GM12878 (cell line): Measurements from ENCODE around the gene MEF2D. TPM values are rescaled to one million over a fixed set of nuclear protein-coding genes. Genes with fewer than 3 reads are reported as not detected.

Experiments used
- ATAC-seq: fragments of 200-7000 bp; cut with Tn5 transposase; 3 replicates; pipeline ENCODE4 v1.9.1; 2020; ENCODE audit warnings: mild to moderate bottlenecking, moderate library complexity
- BruUV-seq: library from RNA; stranded (reverse); fragments of 400-500 nt; replicated peaks from 2 replicates; lab custom pipeline; 2021; lab: Mats Ljungman, UMichigan
- CTCF ChIA-PET: fragments of 300-600 bp; sonication (Branson Sonifier 250); formaldehyde crosslinking; extraction: SDS; loops from one replicate; lab custom pipeline; 2021; ENCODE audit warnings: inconsistent platforms; lab: Yijun Ruan, JAX
- POLR2A ChIA-PET: fragments of 350-600 bp; formaldehyde crosslinking; extraction: SDS; loops from one replicate; lab custom pipeline; 2021; ENCODE audit warnings: inconsistent platforms; lab: Charles Lee
- RAD21 ChIA-PET: fragments of 300-600 bp; sonication (Branson Sonifier 250); formaldehyde crosslinking; loops from one replicate; lab custom pipeline; 2023; ENCODE audit warnings: antibody characterized with exemption; ENCODE audit not compliant: unreplicated experiment; lab: Charles Lee
- SMC1A ChIA-PET: fragments of 300-600 bp; sonication (Branson Sonifier 250); formaldehyde crosslinking; loops from one replicate; lab custom pipeline; 2023; ENCODE audit not compliant: unreplicated experiment, uncharacterized antibody; lab: Charles Lee
- DNase-seq: peaks from one replicate; pipeline ENCODE4 v3.0.0-alpha.2; 2011; ENCODE audit warnings: low read depth, low spot score
- FAIRE-seq: peaks from 3 replicates; lab custom pipeline; 2011; peaks lifted over from hg19 to GRCh38; lab: Jason Lieb, UNC
- H2AFZ ChIP-seq: 2 replicates; pipeline ENCODE4 v1.6.0; 2011; ENCODE audit warnings: low read depth, low read length, control low read depth; ENCODE audit not compliant: control insufficient read depth
- H3K27ac ChIP-seq: 2 replicates; pipeline ENCODE4 v1.5.1; 2011; ENCODE audit warnings: control low read depth; ENCODE audit not compliant: control insufficient read depth, insufficient read depth
- H3K27me3 ChIP-seq, 2 experiments: replicated peaks in 1 of 2; 2 replicates each; pipeline versions ENCODE4 v1.6.0 to v1.6.1; 2011; ENCODE audit warnings: low read length in 1 of 2; ENCODE audit not compliant: control insufficient read depth in 2 of 2, insufficient read depth in 2 of 2
- H3K36me3 ChIP-seq, 2 experiments: 2 replicates each; pipeline ENCODE4 v1.5.1; 2011; ENCODE audit warnings: low read length in 1 of 2; ENCODE audit not compliant: control insufficient read depth in 2 of 2, insufficient read depth in 2 of 2
- H3K4me1 ChIP-seq: 2 replicates; pipeline ENCODE4 v1.6.1; 2011; ENCODE audit warnings: mild to moderate bottlenecking, low read length, moderate library complexity, mixed read lengths; ENCODE audit not compliant: control insufficient read depth, insufficient read depth
- H3K4me2 ChIP-seq: 2 replicates; pipeline ENCODE4 v1.6.0; 2011; ENCODE audit warnings: control low read depth; ENCODE audit not compliant: control insufficient read depth, insufficient read depth
- H3K4me3 ChIP-seq: fragments of 200-600 bp; sonication (generic); 2 replicates; pipeline ENCODE4 v1.5.1; 2016
- H3K79me2 ChIP-seq: 2 replicates; pipeline ENCODE4 v1.6.0; 2011; ENCODE audit warnings: low read length; ENCODE audit not compliant: control insufficient read depth, insufficient read depth
- H3K9ac ChIP-seq: 2 replicates; pipeline ENCODE4 v1.8.0; 2011; ENCODE audit warnings: low read length, control low read depth, mixed read lengths; ENCODE audit not compliant: control insufficient read depth, insufficient read depth
- H3K9me3 ChIP-seq: replicated peaks from 3 replicates; pipeline ENCODE4 v1.5.1; 2011; ENCODE audit warnings: mild to moderate bottlenecking, low read length; ENCODE audit not compliant: control insufficient read depth, insufficient read depth
- H4K20me1 ChIP-seq: 2 replicates; pipeline ENCODE4 v1.6.0; 2011; ENCODE audit not compliant: control insufficient read depth, insufficient read depth
- CTCF ChIP-seq, 3 experiments: IDR thresholded peaks in 2 of 3; conservative IDR thresholded peaks in 1 of 3; 2 replicates each; pipeline ENCODE4 v1.5.1; 2011; ENCODE audit warnings: low read depth in 3 of 3, low read length in 3 of 3, mild to moderate bottlenecking in 3 of 3, control low read depth in 2 of 3, moderate library complexity in 2 of 3, inconsistent platforms in 1 of 3, mixed read lengths in 1 of 3; ENCODE audit not compliant: control insufficient read depth in 2 of 3, insufficient read depth in 1 of 3; ENCODE audit errors: extremely low read depth in 1 of 3
- KAT2A ChIP-seq: conservative IDR thresholded peaks from 2 replicates; pipeline ENCODE4 v1.6.1; 2011; ENCODE audit warnings: low read depth, low read length; ENCODE audit not compliant: control insufficient read depth
- NFYB ChIP-seq: IDR thresholded peaks from 2 replicates; pipeline ENCODE4 v1.6.1; 2011; ENCODE audit warnings: low read depth, mild to moderate bottlenecking, low read length, improper control_type of control experiment, moderate library complexity; ENCODE audit not compliant: insufficient read depth
- POLR2AphosphoS5 ChIP-seq: IDR thresholded peaks from 2 replicates; pipeline ENCODE4 v1.6.1; 2011; ENCODE audit warnings: mild to moderate bottlenecking, low read length, inconsistent platforms
- RAD21 ChIP-seq: IDR thresholded peaks from 2 replicates; pipeline ENCODE4 v1.6.1; 2011; ENCODE audit warnings: mild to moderate bottlenecking, low read depth, low read length, moderate library complexity; ENCODE audit not compliant: insufficient read depth
- RAD51 ChIP-seq: fragments of 450-650 bp; IDR thresholded peaks from 2 replicates; pipeline ENCODE4 v1.6.1; 2016; ENCODE audit warnings: moderate library complexity, mild to moderate bottlenecking, inconsistent platforms
- WGBS: methylation state at CpG from one replicate; pipeline ENCODE4 v1.1.6; 2016; ENCODE audit warnings: low lambda C conversion rate; ENCODE audit not compliant: insufficient replicate concordance, insufficient coverage; ENCODE audit errors: missing lambda C conversion rate; 5-methylcytosine and 5-hydroxymethylcytosine counted together
- in situ Hi-C: fragments of 300-500 bp; cut with MboI; formaldehyde crosslinking; loops from 9 replicates; pipeline ENCODE4 v1.14.3; 2018; ENCODE audit warnings: mixed read lengths
- intact Hi-C: fragments of 100-400 bp; cut with micrococcal nuclease; formaldehyde crosslinking; loops from one replicate; pipeline ENCODE4 v1.14.2; 2022; ENCODE audit not compliant: unreplicated experiment
- polyA plus RNA-seq, 11 experiments: library from polyadenylated mRNA; depleted of rRNA in 4 of 11; unstranded in 6 of 11; stranded (reverse) in 5 of 11; fragments of >200 nt; fragmentation: Nextera tagmentation in 4 of 11; fragmentation: Illumina TruSeq in 1 of 11; extraction: Ambion mirVana in 4 of 11; extraction: Trizol in 1 of 11; gene quantifications; 1 replicate in 1 of 11; 2 replicates in 10 of 11; pipeline versions ENCODE4 v1.2.1 to v1.2.3, GENCODE V29; 2011 to 2016; ENCODE audit warnings: inconsistent platforms in 2 of 11, missing spikeins in 2 of 11, low read depth in 1 of 11
- total RNA-seq, 4 experiments: library from RNA; depleted of rRNA in 3 of 4; stranded (reverse); fragments of >200 nt in 3 of 4; fragmentation: Illumina TruSeq in 1 of 4; extraction: Trizol in 1 of 4; gene quantifications; 2 replicates each; pipeline versions ENCODE4 v1.2.1 to v1.2.3, GENCODE V29; 2013 to 2021

Gene MEF2D
- total and polyA plus RNA-seq, 10 of the 15 experiments (the other 5 are each of a cell fraction or from before 2014, with no cell fraction given) = 0.61 to 53.0 (median 15.2) TPM

GRCh38 chr1:156465747-156466365 is 34.7 kb downstream of the MEF2D start:
- ATAC-seq = peak; percentile 40
- POLR2A ChIA-PET = interaction anchor here (1.4 kb wide), 1 partner anchor 19 kb away, joined by 3 read pairs; no protein-coding TSS in a partner anchor
- H3K9me3 ChIP-seq = no peaks in the 10 kb centered on the region

More at GRCh38 chr1:156465747-156466365, 34.7 kb downstream of the MEF2D start:
- H3K4me1 ChIP-seq = no peaks in the 10 kb centered on the region
- H2AFZ ChIP-seq = no peak overlapping the region
- CTCF ChIA-PET = interaction anchor here (0.7 to 1.6 kb wide), 6 partner anchors 9 to 1050 kb away, joined by 3 to 10 read pairs (median 3); no protein-coding TSS in a partner anchor
- BruUV-seq = no TSS peak
- no peak overlapping the region for H3K4me3 ChIP-seq
- H3K9ac ChIP-seq = no peak overlapping the region
- RAD21 ChIA-PET = interaction anchor here (0.6 kb wide), 1 partner anchor 33 kb away, joined by 3 read pairs; no protein-coding TSS in a partner anchor
- no peaks in the 10 kb centered on the region for H3K79me2 ChIP-seq
- intact Hi-C loops (no loop called here), in situ Hi-C loops (no loop called here)
- WGBS = 74% methylated on average over 17 of the region's 17 CpGs
- H3K36me3 ChIP-seq = peaks cover 19 to 25% of the 10 kb centered on the region in 2 experiments; a peak in 3 of 4 replicates
- H3K4me2 ChIP-seq = no peak overlapping the region
- DNase-seq (no peak), FAIRE-seq (no peak)
- H3K27me3 ChIP-seq = no peaks in the 10 kb centered on the region
- TF ChIP-seq RAD51 = no peak
- TF ChIP-seq KAT2A = no peak
- TF ChIP-seq NFYB = no peak
- TF ChIP-seq POLR2AphosphoS5 = 0 out of 2 replicates have a peak, but pooled peaks have one; percentile 22
- peak; percentile 49 for TF ChIP-seq RAD21
- peak; percentile 12 to 25 (median 19); a peak in 3 of 6 replicates for TF ChIP-seq CTCF (IDR thresholded peaks at IDR 0.05 in 2 of 3, conservative IDR thresholded peaks at IDR 0.05 in 1 of 3; ENCODE audit: control insufficient read depth in 2 of 3, extremely low read depth in 1 of 3, insufficient read depth in 1 of 3, low read depth in 3 of 3, low read length in 3 of 3)
- SMC1A ChIA-PET = interaction anchor here (0.5 to 1.7 kb wide), 3 partner anchors 23 to 102 kb away, joined by 3 to 7 read pairs (median 3); no protein-coding TSS in a partner anchor
- H4K20me1 ChIP-seq = peaks cover 3% of the 10 kb centered on the region; the same call in 1 of the 2 replicates
- H3K27ac ChIP-seq = no peak overlapping the region
